Coronary artery (tissue), 2 donors: ENCODE data around the gene SPTBN5.

Experiments used
- DNase-seq: peaks from one replicate; pipeline ENCODE4 v3.0.0-alpha.2; 2017; ENCODE audit warnings: low spot score
- H3K27ac ChIP-seq, 2 donors: fragments of 200-600 bp; sonication (generic); one replicate each; pipeline ENCODE4 v1.5.1; 2016 to 2019
- H3K4me3 ChIP-seq: fragments of 200-600 bp; sonication (generic); 2 replicates; pipeline ENCODE4 v1.5.1; 2016; ENCODE audit warnings: mild to moderate bottlenecking, moderate library complexity
- TF ChIP-seq, protein P1 (sequence below): fragments of 200-600 bp; sonication (generic); IDR thresholded peaks from one replicate; pipeline ENCODE4 v1.5.1; 2019; ENCODE audit warnings: antibody characterized with exemption

The SPTBN5 gene

DNA sequence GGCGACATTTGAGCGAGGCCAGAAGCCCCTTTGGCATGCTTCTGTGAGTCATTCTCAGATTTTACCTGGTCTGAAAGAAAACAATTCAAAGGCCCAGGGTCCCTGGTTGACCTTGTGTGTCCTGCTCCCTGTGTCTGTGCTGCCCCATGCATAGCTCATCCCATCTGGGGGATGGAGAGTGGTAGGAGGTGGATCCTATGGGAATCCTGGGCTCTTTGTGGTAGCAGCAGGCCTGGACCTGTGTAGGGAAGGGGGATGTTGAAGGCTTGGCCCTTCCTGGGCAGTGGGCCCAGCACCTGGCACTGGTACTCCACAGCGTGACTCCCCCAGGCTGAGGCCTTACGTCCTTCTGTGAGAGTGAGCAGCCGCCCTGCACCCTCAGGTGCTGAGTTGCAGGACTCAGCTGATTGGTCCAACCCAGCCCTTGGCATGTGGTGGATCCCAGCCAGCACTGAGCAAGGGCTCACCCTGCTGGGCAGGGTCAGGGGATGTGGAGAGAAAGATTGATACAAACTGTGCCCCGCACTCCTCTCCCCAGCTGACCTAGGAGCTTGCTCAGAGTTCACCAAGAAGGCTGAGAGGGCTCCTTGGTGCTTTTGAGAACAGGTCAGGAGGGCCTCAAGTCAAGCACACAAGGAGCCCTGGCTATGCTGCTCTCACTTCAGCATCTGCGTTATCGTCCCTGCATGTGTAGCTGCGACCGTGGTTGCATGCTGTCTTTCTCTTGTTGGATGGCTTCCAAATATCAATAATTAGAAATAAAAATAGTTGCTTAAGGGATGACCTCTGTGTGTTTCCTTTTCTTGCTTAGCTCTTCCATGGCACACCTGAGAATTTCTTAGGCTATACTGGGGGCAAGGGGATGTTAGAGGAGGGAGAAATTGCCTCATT is 87.3 kb downstream of the SPTBN5 start:
- no peak overlapping the region for H3K27ac ChIP-seq
- DNase-seq, result no peak
- TF ChIP-seq, protein P1, sequence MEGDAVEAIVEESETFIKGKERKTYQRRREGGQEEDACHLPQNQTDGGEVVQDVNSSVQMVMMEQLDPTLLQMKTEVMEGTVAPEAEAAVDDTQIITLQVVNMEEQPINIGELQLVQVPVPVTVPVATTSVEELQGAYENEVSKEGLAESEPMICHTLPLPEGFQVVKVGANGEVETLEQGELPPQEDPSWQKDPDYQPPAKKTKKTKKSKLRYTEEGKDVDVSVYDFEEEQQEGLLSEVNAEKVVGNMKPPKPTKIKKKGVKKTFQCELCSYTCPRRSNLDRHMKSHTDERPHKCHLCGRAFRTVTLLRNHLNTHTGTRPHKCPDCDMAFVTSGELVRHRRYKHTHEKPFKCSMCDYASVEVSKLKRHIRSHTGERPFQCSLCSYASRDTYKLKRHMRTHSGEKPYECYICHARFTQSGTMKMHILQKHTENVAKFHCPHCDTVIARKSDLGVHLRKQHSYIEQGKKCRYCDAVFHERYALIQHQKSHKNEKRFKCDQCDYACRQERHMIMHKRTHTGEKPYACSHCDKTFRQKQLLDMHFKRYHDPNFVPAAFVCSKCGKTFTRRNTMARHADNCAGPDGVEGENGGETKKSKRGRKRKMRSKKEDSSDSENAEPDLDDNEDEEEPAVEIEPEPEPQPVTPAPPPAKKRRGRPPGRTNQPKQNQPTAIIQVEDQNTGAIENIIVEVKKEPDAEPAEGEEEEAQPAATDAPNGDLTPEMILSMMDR, result no peak
- no peak overlapping the region for H3K4me3 ChIP-seq

DNA sequence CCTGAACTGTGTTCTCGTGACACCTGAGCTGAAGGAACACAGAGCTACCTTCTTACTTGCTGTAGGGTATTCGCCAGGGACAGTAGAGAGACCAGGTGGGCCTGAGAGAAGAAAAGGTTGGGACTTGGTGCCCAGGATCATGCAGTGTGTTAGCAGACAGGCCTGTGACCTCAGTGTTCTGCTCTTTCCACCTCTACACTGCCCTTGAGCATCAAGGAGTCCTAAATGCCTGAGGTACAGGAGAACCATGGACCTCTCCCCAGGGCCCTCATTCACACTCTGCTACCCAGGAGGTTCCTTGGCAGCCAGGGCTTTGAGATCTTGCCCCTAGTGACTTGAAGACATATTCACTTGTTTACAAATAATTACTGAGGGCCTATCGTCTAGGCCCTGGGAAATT is 88.1 kb downstream of the SPTBN5 start:
- H3K4me3 ChIP-seq, result no peak overlapping the region
- no peak for DNase-seq
- peak overlapping the region in 1 of 2 donors; percentile 56 for H3K27ac ChIP-seq
- TF ChIP-seq, protein P1, result no peak

DNA sequence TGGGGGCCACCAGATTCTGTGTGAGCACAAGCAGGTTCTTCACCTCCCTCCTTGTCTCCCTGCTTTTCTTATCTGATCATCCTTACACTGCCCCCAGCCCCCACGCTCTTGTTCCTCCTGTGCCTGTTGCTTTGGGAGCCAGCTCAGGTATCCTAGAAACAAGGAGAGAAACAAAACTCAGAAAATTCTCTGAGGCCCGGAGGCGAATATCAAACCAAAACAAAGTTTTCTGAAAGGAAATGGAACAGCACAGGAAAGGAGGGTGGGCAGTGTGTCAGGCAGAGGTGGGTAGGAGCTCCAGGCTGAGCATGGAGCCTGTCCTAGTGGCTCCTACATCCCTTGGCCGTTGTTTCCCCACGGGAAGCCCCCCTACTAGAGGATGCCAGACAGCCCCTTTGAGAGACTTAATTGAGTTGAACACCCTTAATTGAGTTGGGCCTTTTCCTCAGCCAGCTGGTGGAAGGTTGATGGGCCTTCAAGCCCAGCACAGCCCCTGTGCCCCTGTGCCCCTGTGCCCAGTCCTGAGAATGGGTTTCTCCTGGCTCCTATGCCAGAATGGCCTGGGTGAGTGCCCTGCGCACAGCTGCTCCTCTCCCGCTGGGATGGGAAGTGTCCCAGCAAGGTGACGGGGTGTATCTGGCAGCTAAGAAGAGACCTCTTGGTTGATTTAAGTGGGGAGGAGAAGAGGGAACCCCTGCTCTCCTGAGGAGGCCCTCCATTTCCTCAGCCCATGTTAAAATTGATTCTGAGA is 88.8 kb downstream of the SPTBN5 start:
- Histone ChIP-seq H3K27ac (peak overlapping the region in 1 of 2 donors; percentile 56), H3K4me3 (no peak overlapping the region)
- TF ChIP-seq, protein P1, result no peak
- DNase-seq, result no peak

DNA sequence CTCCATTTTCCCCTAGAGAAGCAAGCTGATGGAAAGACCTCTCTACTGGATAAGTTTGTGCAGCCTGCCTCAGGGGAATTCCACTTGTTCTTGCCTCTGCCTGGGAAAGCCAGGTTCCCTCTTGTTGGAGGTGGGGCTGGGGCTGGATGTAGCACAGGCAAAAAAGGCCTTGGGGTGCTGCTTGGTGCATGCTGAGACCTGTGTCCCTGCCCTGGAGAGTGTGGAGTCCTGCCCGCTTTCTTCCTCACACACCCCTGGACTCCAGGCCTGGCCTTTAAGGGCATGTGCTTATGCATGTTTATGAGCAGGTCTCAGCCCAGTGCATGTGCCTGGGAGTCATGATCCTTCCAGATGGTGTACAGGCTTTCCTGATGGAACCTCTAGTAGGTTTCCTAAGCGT is 89.5 kb downstream of the SPTBN5 start:
- peak overlapping the region in 1 of 2 donors; percentile 45 for H3K27ac ChIP-seq

DNA sequence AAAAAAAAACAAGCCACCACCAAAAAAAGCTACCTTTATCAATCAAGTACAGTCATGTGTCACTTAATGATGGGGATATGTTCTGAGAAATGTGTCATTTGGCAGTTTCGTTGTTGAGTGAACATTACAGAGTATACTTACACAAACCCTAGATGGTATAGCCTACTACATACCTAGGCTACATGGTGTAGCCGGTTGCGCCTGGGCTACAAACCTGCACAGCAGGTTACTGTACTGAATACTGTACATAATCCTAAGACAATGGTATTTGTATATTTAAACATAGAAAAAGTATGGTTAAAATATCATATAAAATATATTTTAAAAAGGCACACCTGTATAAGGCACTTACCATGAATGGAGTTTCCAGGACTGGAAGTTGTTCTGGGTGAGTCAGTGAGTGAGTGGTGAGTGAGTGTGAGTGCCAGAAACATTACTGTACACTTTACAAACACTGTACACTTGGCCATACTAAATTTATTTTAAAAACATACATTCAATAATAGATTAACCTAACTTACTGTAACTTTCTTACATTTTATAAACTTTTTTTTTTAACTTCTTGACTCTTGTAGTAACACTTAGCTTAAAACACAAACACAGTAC is 91.9 kb downstream of the SPTBN5 start:
- H3K4me3 ChIP-seq, result no peak overlapping the region
- no peak overlapping the region for H3K27ac ChIP-seq
- DNase-seq, result no peak
- TF ChIP-seq, protein P1, result no peak

More for the DNA sequence above, 89.5 kb downstream of the SPTBN5 start:
- TF ChIP-seq, protein P1, result no peak
- DNase-seq, result no peak
- no peak overlapping the region for H3K4me3 ChIP-seq

DNA sequence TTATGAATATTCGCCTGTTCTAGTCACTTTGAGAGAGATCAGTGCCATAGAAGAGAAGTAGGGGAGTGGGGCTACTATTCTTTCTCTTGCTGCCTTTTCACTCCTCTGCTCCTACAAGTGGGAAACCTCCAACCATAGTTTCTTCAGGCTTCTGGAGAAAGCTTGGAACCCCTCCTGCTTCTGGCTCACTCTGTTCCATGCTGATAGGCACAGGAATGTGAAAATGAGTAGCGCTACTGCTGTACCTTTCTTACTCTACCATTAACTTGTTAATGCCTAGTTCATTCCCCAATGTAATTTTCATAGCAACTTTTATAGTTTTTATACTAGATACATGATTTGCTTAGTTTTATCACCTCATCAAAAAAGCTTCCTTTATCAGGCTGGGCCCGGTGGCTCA is 92.7 kb downstream of the SPTBN5 start:
- Histone ChIP-seq H3K27ac (no peak overlapping the region), H3K4me3 (no peak overlapping the region)
- TF ChIP-seq, protein P1, result no peak
- no peak for DNase-seq
